Thoracic aorta (tissue), 2 donors: ENCODE measurements around the gene ADH1C. TPM values are rescaled to one million over a fixed set of nuclear protein-coding genes. Genes with fewer than 3 reads are reported as not detected.
A peak's percentile ranks its signal among the peaks of the same experiment; 100 is the strongest.

Source experiments
- ATAC-seq: fragments of 150-250 bp; one replicate; pipeline ENCODE4 v1.8.0; 2017; ENCODE audit warnings: low read depth; ENCODE audit not compliant: insufficient number of reproducible peaks, low FRiP score
- DNase-seq: peaks from one replicate; pipeline ENCODE4 v3.0.0-alpha.2; 2020; ENCODE audit warnings: low spot score
- H3K27ac ChIP-seq, 2 donors: fragments of 200-600 bp; sonication (generic); 1 replicate in 1 of 2; 2 replicates in 1 of 2; pipeline ENCODE4 v1.5.1; 2016; ENCODE audit warnings: mild to moderate bottlenecking in 2 of 2, moderate library complexity in 2 of 2
- H3K27me3 ChIP-seq: fragments of 200-600 bp; sonication (generic); replicated peaks from 2 replicates; pipeline ENCODE4 v1.6.0; 2016; ENCODE audit warnings: mild to moderate bottlenecking; ENCODE audit not compliant: insufficient read depth
- H3K36me3 ChIP-seq: fragments of 200-600 bp; sonication (generic); one replicate; pipeline ENCODE4 v1.5.1; 2016
- H3K4me1 ChIP-seq, 2 donors: fragments of 200-600 bp; sonication (generic); 1 replicate in 1 of 2; 2 replicates in 1 of 2; pipeline versions ENCODE4 v1.5.1 to v1.6.0; 2016; ENCODE audit warnings: low read depth in 2 of 2, mild to moderate bottlenecking in 1 of 2; ENCODE audit not compliant: control insufficient read depth in 1 of 2
- H3K4me3 ChIP-seq: fragments of 200-600 bp; sonication (generic); 2 replicates; pipeline ENCODE4 v1.5.1; 2016; ENCODE audit warnings: mild to moderate bottlenecking
- H3K9me3 ChIP-seq: fragments of 200-600 bp; sonication (generic); 2 replicates; pipeline ENCODE4 v1.5.1; 2016
- CTCF ChIP-seq: fragments of 200-600 bp; sonication (generic); IDR thresholded peaks from one replicate; pipeline ENCODE4 v1.5.1; 2019; ENCODE audit warnings: antibody characterized with exemption
- total RNA-seq, 2 donors: library from RNA; depleted of rRNA; stranded (reverse); fragments of >200 nt; gene quantifications; one replicate each; pipeline versions ENCODE4 v1.1.0 to v1.2.3, GENCODE V29; 2016

The ADH1C gene
- total RNA-seq, 2 donors from 2014 or later: 4.5 to 5.4 TPM

GRCh38 chr4:99317354-99317753, 35.2 kb downstream of the ADH1C start:
- no peak for TF ChIP-seq CTCF
- ATAC-seq: no peak
- no peaks in the 10 kb centered on the region for H3K27me3 ChIP-seq
- peak overlapping the region; percentile 16 for H3K4me3 ChIP-seq
- H3K4me1 ChIP-seq: peaks cover 24 to 65% of the 10 kb centered on the region in 2 donors
- peak overlapping the region; percentile 72 to 82 for H3K27ac ChIP-seq
- DNase-seq: no peak
- no peaks in the 10 kb centered on the region for H3K9me3 ChIP-seq
- H3K36me3 ChIP-seq: peaks cover 30% of the 10 kb centered on the region

- H3K27me3 ChIP-seq: no peaks in the 10 kb centered on the region
- TF ChIP-seq CTCF: no peak
- no peaks in the 10 kb centered on the region for H3K9me3 ChIP-seq
- peaks cover 20 to 55% of the 10 kb centered on the region in 2 donors for H3K4me1 ChIP-seq
- peak overlapping the region in 1 of 2 donors; percentile 30 for H3K27ac ChIP-seq
- H3K36me3 ChIP-seq: peaks cover 43% of the 10 kb centered on the region
- DNase-seq: no peak
- peak overlapping the region; percentile 15 for H3K4me3 ChIP-seq
- no peak for ATAC-seq
These were observed 36.7 kb downstream of the ADH1C start for GRCh38 chr4:99315839-99316238.

GRCh38 chr4:99314211-99314610, 38.3 kb downstream of the ADH1C start:
- DNase-seq: no peak
- ATAC-seq: no peak
- H3K4me1 ChIP-seq: peaks cover 14 to 52% of the 10 kb centered on the region in 2 donors
- H3K4me3 ChIP-seq: no peak overlapping the region
- no peak for TF ChIP-seq CTCF
- peak overlapping the region in 1 of 2 donors; percentile 39 for H3K27ac ChIP-seq
- peaks cover 57% of the 10 kb centered on the region for H3K36me3 ChIP-seq
- H3K9me3 ChIP-seq: no peaks in the 10 kb centered on the region
- H3K27me3 ChIP-seq: no peaks in the 10 kb centered on the region

GRCh38 chr4:99310389-99310788, 42.2 kb downstream of the ADH1C start:
- TF ChIP-seq CTCF: no peak
- no peaks in the 10 kb centered on the region for H3K9me3 ChIP-seq
- peak overlapping the region; percentile 23 to 37 for H3K27ac ChIP-seq

GRCh38 chr4:99305638-99306400, 46.7 kb downstream of the ADH1C start:
- no peak overlapping the region for H3K27ac ChIP-seq
- DNase-seq: no peak

More at GRCh38 chr4:99310389-99310788, 42.2 kb downstream of the ADH1C start:
- H3K36me3 ChIP-seq: peaks cover 43% of the 10 kb centered on the region
- no peak for ATAC-seq
- H3K4me3 ChIP-seq: no peak overlapping the region
- peaks cover 0 to 27% of the 10 kb centered on the region in 2 donors for H3K4me1 ChIP-seq
- no peaks in the 10 kb centered on the region for H3K27me3 ChIP-seq
- DNase-seq: no peak

More at GRCh38 chr4:99305638-99306400, 46.7 kb downstream of the ADH1C start:
- Histone ChIP-seq H3K36me3 (peaks cover 20% of the 10 kb centered on the region), H3K27me3 (no peaks in the 10 kb centered on the region), H3K4me1 (peaks cover 0 to 12% of the 10 kb centered on the region in 2 donors), H3K4me3 (no peak overlapping the region), H3K9me3 (peaks cover 4% of the 10 kb centered on the region)
- TF ChIP-seq CTCF: no peak
- ATAC-seq: no peak
